Breast epithelium (tissue), 4 donors: ENCODE results near the gene PPP1R15B. TPM values are rescaled to one million over a fixed set of nuclear protein-coding genes. Genes with fewer than 3 reads are reported as not detected.

Experiments used
- DNase-seq, 2 donors: peaks; one replicate each; pipeline ENCODE4 v3.0.0-alpha.2; 2019; ENCODE audit warnings: low spot score in 2 of 2
- H3K27ac ChIP-seq, 2 donors: fragments of 200-600 bp; sonication (generic) in 1 of 2; one replicate each; pipeline ENCODE4 v1.5.1; 2016 to 2019; ENCODE audit warnings: mild to moderate bottlenecking in 1 of 2
- H3K27me3 ChIP-seq, 2 donors: fragments of 200-600 bp; sonication (generic) in 1 of 2; one replicate each; pipeline versions ENCODE4 v1.5.1 to v1.6.0; 2017 to 2019; ENCODE audit warnings: control low read depth in 1 of 2, mild to moderate bottlenecking in 1 of 2
- H3K36me3 ChIP-seq: fragments of 200-600 bp; one replicate; pipeline ENCODE4 v1.5.1; 2019
- H3K4me1 ChIP-seq, 2 donors: fragments of 200-600 bp; sonication (generic); one replicate each; pipeline ENCODE4 v1.5.1; 2016 to 2019; ENCODE audit warnings: control low read depth in 1 of 2
- H3K4me3 ChIP-seq, 3 donors: fragments of 200-600 bp; sonication (generic); 1 replicate in 2 of 3; 2 replicates in 1 of 3; pipeline ENCODE4 v1.5.1; 2016 to 2019; ENCODE audit warnings: mild to moderate bottlenecking in 3 of 3, moderate library complexity in 2 of 3
- H3K9me3 ChIP-seq, 2 donors: fragments of 200-600 bp; sonication (generic) in 1 of 2; one replicate each; pipeline ENCODE4 v1.5.1; 2016 to 2019; ENCODE audit warnings: control low read depth in 1 of 2
- CTCF ChIP-seq, 3 donors: fragments of 450-650 bp; IDR thresholded peaks; one replicate each; pipeline ENCODE4 v1.5.1; 2016 to 2017; ENCODE audit warnings: antibody characterized with exemption in 3 of 3, mild to moderate bottlenecking in 3 of 3, moderate library complexity in 3 of 3
- POLR2A ChIP-seq: fragments of 450-650 bp; IDR thresholded peaks from one replicate; pipeline ENCODE4 v1.6.1; 2016; ENCODE audit warnings: antibody characterized with exemption, mild to moderate bottlenecking, moderate library complexity
- POLR2AphosphoS5 ChIP-seq, 3 donors: sonication (generic); formaldehyde crosslinking; IDR thresholded peaks; one replicate each; pipeline ENCODE4 v1.6.1; 2017; ENCODE audit warnings: antibody characterized with exemption in 3 of 3
- intact Hi-C: fragments of 100-400 bp; cut with DNase I; formaldehyde crosslinking; loops from one replicate; pipeline ENCODE4 v1.15.1; 2023; ENCODE audit warnings: low total_unique reads
- total RNA-seq, 3 donors: library from RNA; depleted of rRNA; stranded (reverse); fragments of >200 nt; gene quantifications; one replicate each; pipeline ENCODE4 v1.1.0, GENCODE V29; 2016

PPP1R15B gene
- total RNA-seq, 3 donors from 2014 or later, result 47.5 to 91.6 (median 53.3) TPM

DNA sequence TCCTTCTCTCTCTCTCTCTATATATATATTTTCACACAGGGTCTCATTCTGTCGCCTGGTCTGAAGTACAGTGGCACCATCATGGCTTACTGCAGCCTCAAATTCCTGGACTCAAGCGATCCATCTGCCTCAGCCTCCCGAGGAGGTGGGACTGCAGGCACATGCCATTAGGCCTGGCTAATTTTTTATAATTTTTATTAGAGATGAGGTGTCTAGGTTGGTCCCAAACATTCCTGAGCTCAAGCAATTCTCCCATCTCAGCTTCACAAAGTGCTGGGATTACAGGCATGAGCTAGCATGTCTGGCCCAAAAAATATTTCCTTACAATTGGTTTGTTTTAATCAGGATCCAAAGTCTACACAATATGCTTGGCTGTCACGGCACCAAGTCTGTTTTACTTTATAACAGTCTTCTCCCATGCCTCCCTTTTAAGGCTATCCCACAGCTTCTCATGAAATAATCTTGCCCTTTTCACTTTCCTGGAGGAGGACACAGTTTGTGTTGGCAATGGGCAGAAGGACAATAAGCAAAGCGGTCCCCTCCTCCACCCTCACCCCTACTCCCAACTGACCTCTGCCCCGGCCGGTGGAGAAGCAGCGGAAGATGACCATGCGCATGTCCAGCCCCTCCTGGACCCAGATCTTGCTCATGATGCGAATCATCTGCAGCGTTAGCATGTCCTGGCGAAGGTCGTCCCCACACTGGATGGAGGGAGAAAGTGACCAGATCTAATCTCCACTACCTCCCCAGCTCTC is 28.2 kb upstream of the PPP1R15B start:
- Histone ChIP-seq H3K27ac (peak overlapping the region; percentile 74 to 80), H3K4me1 (peaks cover 0 to 32% of the 10 kb centered on the region in 2 donors), H3K36me3 (no peaks in the 10 kb centered on the region), H3K9me3 (no peaks in the 10 kb centered on the region), H3K4me3 (no peak overlapping the region), H3K27me3 (no peaks in the 10 kb centered on the region)
- intact Hi-C loops, result no loop called here
- DNase-seq, result no peak
- TF ChIP-seq POLR2A (no peak), CTCF (IDR thresholded peaks at IDR 0.05) (no peak), POLR2AphosphoS5 (IDR thresholded peaks at IDR 0.05) (no peak)

DNA sequence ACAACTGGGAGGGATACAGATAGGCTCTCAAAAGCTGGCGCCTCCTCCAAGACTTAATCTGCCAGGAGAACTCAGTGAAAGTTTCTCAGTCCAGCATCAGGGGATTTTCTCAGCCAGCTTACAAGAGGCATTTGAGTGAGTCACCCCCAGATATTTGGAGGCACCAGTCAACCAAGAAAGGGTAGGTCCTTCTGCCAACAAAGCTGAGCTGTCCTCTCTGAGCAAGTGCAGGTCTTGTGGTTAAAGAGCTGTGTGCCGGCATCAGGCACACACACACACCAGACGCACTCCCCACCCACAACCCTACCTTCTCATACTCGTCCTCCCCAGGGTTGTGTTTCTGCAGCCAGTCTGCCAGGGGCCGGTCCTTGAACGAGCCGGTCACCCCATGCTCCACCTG is 27.0 kb upstream of the PPP1R15B start:
- Histone ChIP-seq H3K36me3 (no peaks in the 10 kb centered on the region), H3K27me3 (no peaks in the 10 kb centered on the region), H3K4me3 (no peak overlapping the region), H3K4me1 (peaks cover 0 to 32% of the 10 kb centered on the region in 2 donors), H3K27ac (peak overlapping the region; percentile 79 to 80), H3K9me3 (no peaks in the 10 kb centered on the region)
- no peak for TF ChIP-seq POLR2AphosphoS5 (IDR thresholded peaks at IDR 0.05)
- no peak for TF ChIP-seq POLR2A
- no peak for TF ChIP-seq CTCF (IDR thresholded peaks at IDR 0.05)
- no peak for DNase-seq
- intact Hi-C loops, result no loop called here

DNA sequence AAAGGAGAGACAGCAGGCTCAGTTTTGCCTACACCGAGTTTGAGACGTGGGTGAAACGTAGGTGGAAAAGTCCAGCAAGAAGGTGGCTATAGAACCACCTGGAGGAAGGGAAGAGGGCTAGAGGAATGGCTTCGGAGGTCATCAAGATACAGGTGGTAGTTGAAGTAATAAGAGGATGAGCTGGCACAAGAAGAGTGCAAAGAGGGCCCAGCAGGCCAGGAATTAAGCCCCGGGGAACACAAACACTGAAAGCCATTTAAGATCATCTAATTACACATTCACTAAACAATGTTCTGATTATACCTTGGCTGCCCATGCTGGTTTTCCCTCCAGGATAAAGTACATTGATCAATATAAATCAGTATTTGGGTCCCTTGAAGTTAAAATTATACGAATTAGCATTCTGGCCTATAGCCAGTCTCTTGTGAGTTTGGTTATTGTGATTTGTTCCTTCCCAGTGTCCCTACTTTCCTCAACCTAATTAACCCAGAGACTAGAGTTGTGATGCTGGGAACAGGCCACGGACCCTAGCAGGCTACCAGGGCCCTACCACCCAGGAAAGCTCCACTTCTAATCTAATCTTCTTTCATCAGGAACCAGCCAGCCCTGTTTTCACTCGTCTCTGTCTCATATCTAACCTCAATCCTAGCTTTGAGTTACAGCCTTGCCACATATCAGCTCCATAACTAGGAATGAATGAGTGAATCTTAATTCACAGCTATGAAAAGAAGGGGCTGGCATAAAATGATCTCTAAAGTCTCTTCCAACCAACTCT is 26.4 kb upstream of the PPP1R15B start:
- DNase-seq, result no peak
- peaks cover 0 to 25% of the 10 kb centered on the region in 2 donors for H3K4me1 ChIP-seq
- H3K27ac ChIP-seq, result peak overlapping the region; percentile 79 to 80
- TF ChIP-seq POLR2AphosphoS5 (IDR thresholded peaks at IDR 0.05), result no peak
- TF ChIP-seq CTCF (IDR thresholded peaks at IDR 0.05), result no peak
- TF ChIP-seq POLR2A, result no peak
- intact Hi-C loops, result no loop called here
- no peaks in the 10 kb centered on the region for H3K36me3 ChIP-seq
- no peaks in the 10 kb centered on the region for H3K9me3 ChIP-seq
- no peak overlapping the region for H3K4me3 ChIP-seq
- H3K27me3 ChIP-seq, result no peaks in the 10 kb centered on the region

DNA sequence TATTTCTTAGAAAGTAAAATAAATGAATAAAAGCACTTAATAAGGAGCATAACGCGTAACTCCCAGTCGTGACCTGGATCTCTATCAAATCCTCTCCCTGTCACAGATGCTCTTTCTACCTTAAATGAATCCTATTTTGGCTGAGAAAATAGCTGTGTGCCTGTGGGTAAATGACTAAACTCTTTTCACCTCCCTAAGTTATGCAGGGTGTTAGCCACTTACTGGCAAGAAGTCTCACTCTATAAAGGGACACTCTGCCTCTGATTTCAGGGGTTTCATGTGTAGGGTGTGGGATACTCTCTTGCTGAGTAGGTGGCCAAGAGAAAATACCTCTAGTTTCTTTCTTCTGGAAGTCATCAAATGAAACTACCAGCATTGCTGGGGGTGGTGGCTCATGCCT is 24.3 kb upstream of the PPP1R15B start:
- H3K9me3 ChIP-seq, result no peaks in the 10 kb centered on the region
- intact Hi-C loops, result no loop called here
- H3K27ac ChIP-seq, result peak overlapping the region; percentile 35 to 80
- DNase-seq, result no peak
- no peaks in the 10 kb centered on the region for H3K27me3 ChIP-seq
- TF ChIP-seq POLR2A, result no peak
- TF ChIP-seq CTCF (IDR thresholded peaks at IDR 0.05), result no peak
- TF ChIP-seq POLR2AphosphoS5 (IDR thresholded peaks at IDR 0.05), result no peak
- no peaks in the 10 kb centered on the region for H3K36me3 ChIP-seq
- H3K4me1 ChIP-seq, result peaks cover 0 to 16% of the 10 kb centered on the region in 2 donors
- no peak overlapping the region for H3K4me3 ChIP-seq

DNA sequence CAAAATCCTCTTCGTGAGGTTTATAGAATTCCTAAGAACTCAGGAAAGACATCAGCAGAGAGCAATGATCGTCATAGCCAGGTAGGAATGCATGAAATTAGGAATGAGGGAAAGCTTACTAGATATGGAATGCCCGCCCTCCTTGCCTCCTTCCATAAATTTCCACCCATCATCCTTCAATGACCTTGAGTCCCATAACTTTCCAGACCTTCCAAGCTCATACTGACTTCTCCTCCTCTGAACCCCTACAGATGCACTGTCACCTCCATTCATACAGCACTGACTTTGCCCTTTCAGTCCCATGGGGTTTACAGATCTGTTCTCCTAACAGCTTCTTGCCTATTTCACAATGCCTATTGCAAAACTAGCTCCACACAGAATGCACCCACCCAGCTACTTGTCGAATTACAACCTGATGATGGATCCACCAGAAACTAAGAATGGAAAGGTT is 23.8 kb upstream of the PPP1R15B start:
- no peaks in the 10 kb centered on the region for H3K9me3 ChIP-seq
- peaks cover 0 to 16% of the 10 kb centered on the region in 2 donors for H3K4me1 ChIP-seq
- intact Hi-C loops, result no loop called here
- no peak for DNase-seq
- no peaks in the 10 kb centered on the region for H3K36me3 ChIP-seq
- TF ChIP-seq POLR2A, result no peak
- TF ChIP-seq POLR2AphosphoS5 (IDR thresholded peaks at IDR 0.05), result peak in 1 of 3 donors; percentile 25
- no peaks in the 10 kb centered on the region for H3K27me3 ChIP-seq
- H3K4me3 ChIP-seq, result no peak overlapping the region
- H3K27ac ChIP-seq, result peak overlapping the region; percentile 35 to 80
